ENCODE results near the gene YBX2. TPM values are rescaled to one million over a fixed set of nuclear protein-coding genes. Genes with fewer than 3 reads are reported as not detected.

YBX2 gene
- polyA plus RNA-seq, 6 donors from 2014 or later: not detected

GRCh38 chr17:7240375-7240774 is 54.1 kb downstream of the YBX2 start:
- peaks cover 0 to 4% (median 0%) of the 10 kb centered on the region in 7 donors for H3K9me3 Mint-ChIP-seq
- DNase-seq: peak; percentile 62
- peak overlapping the region; percentile 80 to 100 (median 98) for H3K27ac Mint-ChIP-seq
- H3K4me3 Mint-ChIP-seq: peak overlapping the region; percentile 87 to 100 (median 98)
- H3K27me3 Mint-ChIP-seq: no peaks in the 10 kb centered on the region
- H3K36me3 Mint-ChIP-seq: peaks cover 4 to 32% of the 10 kb centered on the region in 2 donors
- peaks cover 51 to 62% (median 57%) of the 10 kb centered on the region in 3 donors for H3K4me1 Mint-ChIP-seq
- ATAC-seq (ENCODE audit: low read depth in 2 of 2): peak; percentile 7 to 9

GRCh38 chr17:7239091-7240027 is 55.1 kb downstream of the YBX2 start, which contains the start of gene PHF23:
PHF23 (minus strand) TSS chr17:7239457; CDS start chr17:7239279, 178 bp downstream.
- DNase-seq (peak; percentile 93), ATAC-seq (ENCODE audit: low read depth in 2 of 2) (peak; percentile 59 to 61)
- Mint-ChIP-seq H3K4me3 (peak within 1 kb of the TSS; percentile 87 to 100 (median 98)), H3K36me3 (peaks cover 4 to 32% of the 10 kb centered on the region in 2 donors), H3K4me1 (peaks cover 61 to 73% (median 65%) of the 10 kb centered on the region in 3 donors), H3K27me3 (no peaks in the 10 kb centered on the region), H3K27ac (peak within 1 kb of the TSS; percentile 91 to 100 (median 98)), H3K9me3 (peaks cover 0 to 4% (median 0%) of the 10 kb centered on the region in 7 donors)

GRCh38 chr17:7238420-7239090 is 55.9 kb downstream of the YBX2 start:
- peak overlapping the region; percentile 91 to 100 (median 96) for H3K27ac Mint-ChIP-seq

More at GRCh38 chr17:7238420-7239090, 55.9 kb downstream of the YBX2 start:
- peaks cover 4 to 32% of the 10 kb centered on the region in 2 donors for H3K36me3 Mint-ChIP-seq
- DNase-seq (no peak), ATAC-seq (ENCODE audit: low read depth in 2 of 2) (no peak)
- peaks cover 66 to 78% (median 70%) of the 10 kb centered on the region in 3 donors for H3K4me1 Mint-ChIP-seq
- H3K9me3 Mint-ChIP-seq: peaks cover 0 to 4% (median 0%) of the 10 kb centered on the region in 7 donors
- H3K27me3 Mint-ChIP-seq: no peaks in the 10 kb centered on the region
- peak overlapping the region; percentile 87 to 100 (median 98) for H3K4me3 Mint-ChIP-seq

Other genes starting within 250 kb of the YBX2 start
- gene CLEC10A, start 214.4 kb downstream of the YBX2 start, polyA plus RNA-seq (ENCODE audit: low read depth in 6 of 6): under 1 TPM in 1 of 6 donors, not detected in 5; 0.82 TPM
- not detected for gene ASGR2, start 179.8 kb downstream of the YBX2 start, polyA plus RNA-seq (ENCODE audit: low read depth in 6 of 6)
- under 1 TPM in 1 of 6 donors, not detected in 5; 0.19 TPM for gene ASGR1, start 115.3 kb downstream of the YBX2 start, polyA plus RNA-seq (ENCODE audit: low read depth in 6 of 6)
- under 1 TPM in 5 of 6 donors, not detected in 1; 0.06 to 0.29 (median 0.22) TPM for gene DLG4, start 74.8 kb downstream of the YBX2 start, polyA plus RNA-seq (ENCODE audit: low read depth in 6 of 6)
- 100 to 1,000 TPM in 1 of 6 donors, 10 to 100 TPM in 5; 63.9 to 102 (median 75.0) TPM for gene ACADVL, start 74.7 kb downstream of the YBX2 start, polyA plus RNA-seq (ENCODE audit: low read depth in 6 of 6)
- 10 to 100 TPM; 23.4 to 33.1 (median 25.5) TPM for gene DVL2, start 60.1 kb downstream of the YBX2 start, polyA plus RNA-seq (ENCODE audit: low read depth in 6 of 6)
- 10 to 100 TPM; 11.9 to 24.2 (median 20.5) TPM for gene PHF23, start 55.2 kb downstream of the YBX2 start, polyA plus RNA-seq (ENCODE audit: low read depth in 6 of 6)
- 1,000 to 10,000 TPM in 4 of 6 donors, 100 to 1,000 TPM in 2; 833 to 1,381 (median 1,181) TPM for gene GABARAP, start 52.2 kb downstream of the YBX2 start, polyA plus RNA-seq (ENCODE audit: low read depth in 6 of 6)
- gene CTDNEP1, start 42.9 kb downstream of the YBX2 start, polyA plus RNA-seq (ENCODE audit: low read depth in 6 of 6): 10 to 100 TPM; 44.6 to 90.2 (median 53.0) TPM
- gene ELP5, start 42.4 kb downstream of the YBX2 start, polyA plus RNA-seq (ENCODE audit: low read depth in 6 of 6): 10 to 100 TPM; 54.2 to 94.8 (median 80.6) TPM
- gene CLDN7, start 32.2 kb downstream of the YBX2 start, polyA plus RNA-seq (ENCODE audit: low read depth in 6 of 6): 1 to 10 TPM in 5 of 6 donors, not detected in 1; 2.9 to 6.9 (median 4.8) TPM
- not detected for gene SLC2A4, start 12.9 kb downstream of the YBX2 start, polyA plus RNA-seq (ENCODE audit: low read depth in 6 of 6)
- gene EIF5A, start 13.0 kb upstream of the YBX2 start, polyA plus RNA-seq (ENCODE audit: low read depth in 6 of 6): 100 to 1,000 TPM; 195 to 802 (median 516) TPM
- 100 to 1,000 TPM; 103 to 131 (median 107) TPM for gene GPS2, start 20.7 kb upstream of the YBX2 start, polyA plus RNA-seq (ENCODE audit: low read depth in 6 of 6)
- 1 to 10 TPM in 5 of 6 donors, not detected in 1; 1.2 to 2.7 (median 1.9) TPM for gene NEURL4, start 34.7 kb upstream of the YBX2 start, polyA plus RNA-seq (ENCODE audit: low read depth in 6 of 6)
- gene ACAP1, start 41.9 kb upstream of the YBX2 start, polyA plus RNA-seq (ENCODE audit: low read depth in 6 of 6): 100 to 1,000 TPM; 117 to 177 (median 155) TPM
- 10 to 100 TPM in 2 of 6 donors, 1 to 10 TPM in 4; 3.3 to 13.2 (median 8.3) TPM for gene KCTD11, start 57.5 kb upstream of the YBX2 start, polyA plus RNA-seq (ENCODE audit: low read depth in 6 of 6)
- not detected for gene TMEM95, start 60.5 kb upstream of the YBX2 start, polyA plus RNA-seq (ENCODE audit: low read depth in 6 of 6)
- gene TNK1, start 86.5 kb upstream of the YBX2 start, polyA plus RNA-seq (ENCODE audit: low read depth in 6 of 6): 1 to 10 TPM; 1.2 to 4.2 (median 2.5) TPM
- 10 to 100 TPM; 43.1 to 73.4 (median 59.1) TPM for gene PLSCR3, start 99.9 kb upstream of the YBX2 start, polyA plus RNA-seq (ENCODE audit: low read depth in 6 of 6)
- 10 to 100 TPM; 73.4 to 90.2 (median 81.3) TPM for gene TMEM256, start 109.5 kb upstream of the YBX2 start, polyA plus RNA-seq (ENCODE audit: low read depth in 6 of 6)
- not detected for gene NLGN2, start 113.2 kb upstream of the YBX2 start, polyA plus RNA-seq (ENCODE audit: low read depth in 6 of 6)
- gene SPEM1, start 125.7 kb upstream of the YBX2 start, polyA plus RNA-seq (ENCODE audit: low read depth in 6 of 6): not detected
- not detected for gene SPEM2, start 131.0 kb upstream of the YBX2 start, polyA plus RNA-seq (ENCODE audit: low read depth in 6 of 6)
- gene SPEM3, start 134.2 kb upstream of the YBX2 start, polyA plus RNA-seq (ENCODE audit: low read depth in 6 of 6): not detected
- 10 to 100 TPM in 5 of 6 donors, 1 to 10 TPM in 1; 9.6 to 19.8 (median 13.5) TPM for gene TMEM102, start 140.8 kb upstream of the YBX2 start, polyA plus RNA-seq (ENCODE audit: low read depth in 6 of 6)
- under 1 TPM in 1 of 6 donors, not detected in 5; 0.16 TPM for gene FGF11, start 144.9 kb upstream of the YBX2 start, polyA plus RNA-seq (ENCODE audit: low read depth in 6 of 6)
- 10 to 100 TPM; 12.6 to 21.6 (median 15.6) TPM for gene CHRNB1, start 150.4 kb upstream of the YBX2 start, polyA plus RNA-seq (ENCODE audit: low read depth in 6 of 6)
- 10 to 100 TPM in 4 of 6 donors, 1 to 10 TPM in 2; 5.3 to 19.2 (median 10.5) TPM for gene ZBTB4, start 185.0 kb upstream of the YBX2 start, polyA plus RNA-seq (ENCODE audit: low read depth in 6 of 6)
- under 1 TPM in 2 of 6 donors, not detected in 4; 0.14 to 0.39 TPM for gene SLC35G6, start 186.8 kb upstream of the YBX2 start, polyA plus RNA-seq (ENCODE audit: low read depth in 6 of 6)
- gene POLR2A, start 189.7 kb upstream of the YBX2 start, polyA plus RNA-seq (ENCODE audit: low read depth in 6 of 6): 10 to 100 TPM; 13.6 to 88.9 (median 47.1) TPM

Data from naive B cell (primary cell).